NCI-H524 treated with DMSO at 0.1 percent for 48 hours (cell line): Measurements from ENCODE around the gene RFC2.
"Not testable (repeated sequence)": the region's sequence is repeated elsewhere in the genome, so short reads cannot be mapped to it uniquely, and the experiment has no call there.

Experiments
- DNase-seq: peaks from one replicate; lab custom pipeline; 2025; lab: John Stamatoyannopoulos, UW

The RFC2 gene

DNA sequence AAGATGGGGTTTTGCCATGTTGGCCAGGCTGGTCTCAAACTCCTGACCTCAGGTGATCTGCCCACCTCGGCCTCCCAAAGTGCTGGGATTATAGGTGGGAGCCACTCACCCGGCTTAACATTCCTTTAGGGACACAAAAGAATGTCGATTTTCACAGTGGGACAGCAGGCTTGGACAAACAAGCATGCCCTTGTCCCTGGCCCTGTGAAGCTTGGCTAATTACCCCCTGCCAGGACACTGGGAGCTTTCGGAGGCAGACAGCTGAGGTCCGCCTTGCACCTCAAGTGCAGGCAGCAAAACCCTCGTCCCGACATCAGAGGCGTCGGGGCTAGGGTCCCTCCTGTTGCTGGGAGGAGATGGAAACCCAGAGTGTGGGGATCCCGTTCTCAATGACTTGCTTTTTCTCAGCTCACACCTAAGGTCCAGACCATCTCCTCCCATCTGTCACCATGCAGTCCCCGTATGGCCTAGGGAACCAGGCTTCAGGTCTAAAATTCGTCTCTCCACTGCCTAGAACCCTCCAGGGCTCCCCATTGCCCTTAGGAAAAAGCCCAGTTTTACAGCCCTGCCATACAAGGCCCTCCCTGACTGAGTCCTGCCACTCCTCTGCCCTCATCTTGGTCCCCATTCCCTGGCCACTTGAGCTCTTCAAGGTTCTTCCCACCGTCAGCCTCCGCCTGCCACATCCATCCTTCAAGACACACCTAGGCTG lies 28.7 kb upstream of the RFC2 start:
- no peak for DNase-seq

GRCh38 chr7:74280985-74281384 lies 26.8 kb upstream of the RFC2 start:
- DNase-seq, result no peak

- no peak for DNase-seq
Measured at GRCh38 chr7:74277636-74278035, 23.4 kb upstream of the RFC2 start.

GRCh38 chr7:74275401-74275881 lies 21.2 kb upstream of the RFC2 start:
- no peak for DNase-seq

GRCh38 chr7:74272305-74273038 lies 18.3 kb upstream of the RFC2 start:
- DNase-seq, result no peak

GRCh38 chr7:74271742-74272141 lies 17.5 kb upstream of the RFC2 start:
- DNase-seq, result no peak

DNA sequence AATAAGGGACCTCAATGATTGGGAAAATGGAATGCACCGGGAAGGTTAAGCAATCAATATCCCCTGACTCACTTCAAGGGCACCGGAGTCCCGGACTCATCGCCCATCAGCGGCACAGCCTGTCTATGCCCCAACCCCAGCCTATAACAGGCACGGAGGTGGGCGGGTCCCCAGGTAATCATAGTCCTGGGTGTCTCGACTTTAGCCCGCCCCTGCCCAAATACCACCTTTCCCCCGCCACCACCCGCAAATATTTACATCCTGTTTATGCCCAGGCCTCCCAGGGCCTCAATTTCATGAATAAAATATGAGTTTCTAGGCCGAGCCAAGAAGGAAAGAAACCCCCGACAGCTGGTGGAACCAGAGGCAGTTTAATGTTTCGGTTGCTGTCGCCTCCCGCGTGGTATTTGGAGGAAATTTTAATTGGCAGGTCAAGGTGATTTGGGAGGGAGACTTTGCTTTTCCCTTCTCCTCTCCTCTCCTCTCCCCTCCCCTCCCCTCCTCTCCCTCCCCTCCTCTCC lies 15.6 kb upstream of the RFC2 start:
- DNase-seq, result peak; percentile 33

GRCh38 chr7:74267756-74268565 lies 13.8 kb upstream of the RFC2 start:
- no peak for DNase-seq

DNA sequence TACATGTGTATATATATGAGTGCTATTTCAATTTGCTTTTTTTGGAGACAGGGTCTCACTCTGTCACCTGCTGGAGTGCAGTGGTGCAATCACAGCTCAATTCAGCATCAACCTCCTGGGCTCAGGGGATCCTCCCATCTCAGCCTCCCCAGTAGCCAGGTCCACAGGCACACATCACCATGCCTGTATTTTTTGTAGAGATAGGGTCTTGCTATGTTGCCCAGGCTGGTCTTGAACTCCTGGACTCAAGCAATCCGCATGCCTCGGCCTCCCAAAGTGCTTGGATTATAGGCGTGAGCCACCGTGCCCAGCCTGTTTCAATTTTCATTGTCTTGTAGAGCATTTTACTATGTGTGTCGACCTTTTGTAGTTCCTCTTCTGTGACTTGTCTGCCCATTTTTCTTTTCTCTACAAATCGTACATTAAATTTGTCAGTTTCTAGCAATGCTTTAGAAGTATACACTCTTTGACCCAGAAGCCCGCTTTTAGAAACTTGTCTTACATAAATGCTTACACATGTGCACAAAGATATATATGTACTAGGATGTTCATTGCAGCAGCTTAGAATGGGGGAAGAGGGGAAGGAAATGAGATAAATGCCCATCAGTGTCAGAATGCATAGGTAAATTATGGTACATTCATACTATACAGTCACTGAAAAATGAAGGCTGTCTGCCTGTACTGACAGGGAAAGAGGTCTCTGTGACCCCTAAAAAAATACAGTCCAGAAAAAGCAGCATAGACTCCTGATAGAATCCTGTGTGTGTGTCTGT lies 12.2 kb upstream of the RFC2 start:
- no peak for DNase-seq

GRCh38 chr7:74263399-74264120 lies 9.4 kb upstream of the RFC2 start:
- no peak for DNase-seq

GRCh38 chr7:74262639-74263398 lies 8.6 kb upstream of the RFC2 start:
- DNase-seq, result no peak

- DNase-seq, result no peak
Measured at GRCh38 chr7:74258639-74259038, 4.4 kb upstream of the RFC2 start.

DNA sequence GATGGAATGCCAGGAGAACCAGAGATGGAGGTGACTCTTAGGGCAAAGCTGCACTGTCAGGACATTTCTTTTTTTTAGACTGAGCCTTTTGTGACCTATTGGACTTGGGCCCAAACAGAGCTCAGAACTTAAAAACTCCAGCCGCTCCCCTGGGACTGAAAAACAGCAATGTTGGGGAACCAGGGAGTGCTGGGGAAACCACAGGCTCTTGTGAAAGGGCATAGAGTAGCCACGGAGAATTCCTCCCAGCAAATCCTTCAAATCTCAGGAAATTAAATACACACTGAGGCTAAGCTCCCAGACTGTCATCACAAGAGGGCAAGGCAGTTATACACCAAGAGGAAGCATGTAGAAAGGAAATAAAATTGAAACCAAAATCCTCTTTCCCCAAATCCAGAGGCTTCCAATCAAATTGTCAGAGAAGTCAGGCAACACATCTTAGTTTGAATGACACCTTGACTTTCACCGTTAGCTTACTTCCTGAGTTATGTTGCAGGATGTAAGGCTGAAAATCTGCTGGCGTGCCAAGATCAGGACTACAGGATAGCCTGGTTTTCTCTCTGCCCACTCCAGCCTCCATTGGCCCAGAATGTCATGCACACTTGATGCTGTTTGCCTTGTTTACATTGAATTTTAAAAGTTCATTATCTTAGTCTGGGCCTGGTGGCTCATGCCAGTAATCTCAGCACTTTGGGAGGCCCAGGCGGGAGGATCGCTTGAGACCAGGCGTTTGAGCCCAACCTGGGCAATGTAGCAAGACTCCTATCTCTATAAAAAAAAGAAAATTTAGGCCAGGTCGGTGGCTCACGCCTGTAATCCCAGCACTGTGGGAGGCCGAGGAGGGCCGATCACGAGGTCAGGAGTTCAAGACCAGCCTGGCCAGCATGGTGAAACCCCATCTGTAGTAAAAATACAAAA lies 2.6 kb upstream of the RFC2 start:
- no peak for DNase-seq

GRCh38 chr7:74255461-74255860 lies 1.3 kb upstream of the RFC2 start:
- DNase-seq, result not testable (repeated sequence)

DNA sequence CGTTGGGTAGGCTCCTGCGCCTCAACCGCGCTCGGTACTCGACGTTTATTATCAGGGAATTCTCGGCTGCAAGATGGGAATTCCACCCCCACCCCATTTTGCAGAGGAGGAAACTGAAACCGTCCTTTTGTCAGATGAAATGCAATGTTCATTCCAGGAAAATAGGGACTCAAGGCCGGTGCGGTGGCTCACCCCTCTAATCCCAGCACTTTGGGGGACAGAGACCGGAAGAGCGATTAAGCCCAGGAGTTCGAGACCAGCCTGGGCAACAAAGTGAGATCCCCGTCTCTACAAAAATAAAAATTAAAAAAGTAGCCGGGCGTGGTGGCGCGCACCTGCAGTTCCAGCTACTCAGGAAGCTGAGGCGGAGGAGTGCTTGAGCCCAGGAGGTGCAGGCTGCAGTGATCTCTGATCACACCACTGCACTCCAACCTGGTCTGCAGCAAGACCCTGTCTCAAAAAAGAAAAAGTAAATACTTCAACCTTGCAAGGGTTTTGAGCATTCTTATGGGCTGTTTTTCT lies 720 bp upstream of the RFC2 start:
- no peak for DNase-seq

- DNase-seq, result no peak
Measured at GRCh38 chr7:74253835-74254128, 417 bp downstream of the RFC2 start.

DNA sequence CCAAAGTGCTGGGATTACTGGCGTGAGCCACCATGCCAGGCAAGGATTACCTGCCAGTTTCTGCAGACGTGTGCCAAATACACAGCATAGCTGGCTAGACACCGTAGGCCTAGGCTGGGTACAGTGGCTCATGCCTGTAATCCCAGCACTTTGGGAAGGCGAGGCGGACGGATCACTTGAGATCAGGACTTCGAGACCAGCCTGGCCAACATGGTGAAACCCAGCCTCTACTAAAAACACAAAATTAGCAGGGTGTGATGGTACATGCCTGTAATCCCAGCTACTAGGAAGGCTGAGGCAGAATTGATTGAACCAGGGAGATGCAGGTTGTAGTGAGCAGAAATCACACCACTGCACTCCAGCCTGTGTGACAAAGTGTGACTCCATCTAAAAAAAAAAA lies 868 bp downstream of the RFC2 start:
- no peak for DNase-seq

DNA sequence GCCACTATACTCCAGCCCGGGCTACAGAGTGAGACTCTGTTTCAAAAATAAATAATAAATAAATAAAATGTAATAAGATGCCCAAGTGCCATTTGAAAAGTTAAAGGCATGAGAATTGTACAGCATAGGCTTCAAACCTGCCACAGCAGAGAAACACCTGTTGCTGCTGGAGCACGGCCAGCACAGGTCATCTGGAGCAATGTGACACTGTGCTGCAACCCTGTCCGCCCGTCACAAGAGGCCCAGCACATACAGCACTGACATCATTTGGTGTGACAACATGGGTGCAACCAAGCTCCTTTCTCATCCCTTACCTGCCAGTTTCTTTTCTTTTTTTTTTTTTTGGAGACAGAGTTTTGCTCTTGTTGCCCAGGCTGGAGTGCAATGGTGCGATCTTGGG lies 1.3 kb downstream of the RFC2 start:
- DNase-seq, result no peak

- DNase-seq, result not testable (repeated sequence)
Measured at GRCh38 chr7:74249058-74249457, 5.1 kb downstream of the RFC2 start.
